ENCODE data around the gene CAMK4. TPM values are rescaled to one million over a fixed set of nuclear protein-coding genes. Genes with fewer than 3 reads are reported as not detected.

The CAMK4 gene
- total RNA-seq, 1 experiment from 2014 or later, result 23.3 TPM

DNA sequence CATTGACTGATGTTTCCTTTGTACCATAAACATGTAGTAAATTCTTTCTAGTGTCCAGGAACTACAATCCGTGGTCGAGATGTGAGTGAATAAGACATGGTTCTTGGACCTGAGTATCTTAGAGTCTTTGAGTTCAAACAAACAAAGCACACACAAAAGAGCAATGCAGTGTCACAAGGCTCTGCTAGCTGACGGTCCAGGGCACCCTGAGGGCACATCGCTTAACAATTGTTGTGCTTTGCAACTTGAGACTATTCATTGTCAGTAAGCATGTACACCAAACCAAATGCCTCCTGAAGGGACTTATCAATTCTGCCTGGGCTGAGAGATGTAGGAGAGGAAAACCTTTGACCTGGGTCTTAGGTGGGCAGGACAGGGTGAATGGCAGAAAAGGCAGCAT, 84.8 kb downstream of the CAMK4 start:
- no peak for DNase-seq
- no TSS peak for BruUV-seq (replicated peaks)
- TF ChIP-seq, protein P1, sequence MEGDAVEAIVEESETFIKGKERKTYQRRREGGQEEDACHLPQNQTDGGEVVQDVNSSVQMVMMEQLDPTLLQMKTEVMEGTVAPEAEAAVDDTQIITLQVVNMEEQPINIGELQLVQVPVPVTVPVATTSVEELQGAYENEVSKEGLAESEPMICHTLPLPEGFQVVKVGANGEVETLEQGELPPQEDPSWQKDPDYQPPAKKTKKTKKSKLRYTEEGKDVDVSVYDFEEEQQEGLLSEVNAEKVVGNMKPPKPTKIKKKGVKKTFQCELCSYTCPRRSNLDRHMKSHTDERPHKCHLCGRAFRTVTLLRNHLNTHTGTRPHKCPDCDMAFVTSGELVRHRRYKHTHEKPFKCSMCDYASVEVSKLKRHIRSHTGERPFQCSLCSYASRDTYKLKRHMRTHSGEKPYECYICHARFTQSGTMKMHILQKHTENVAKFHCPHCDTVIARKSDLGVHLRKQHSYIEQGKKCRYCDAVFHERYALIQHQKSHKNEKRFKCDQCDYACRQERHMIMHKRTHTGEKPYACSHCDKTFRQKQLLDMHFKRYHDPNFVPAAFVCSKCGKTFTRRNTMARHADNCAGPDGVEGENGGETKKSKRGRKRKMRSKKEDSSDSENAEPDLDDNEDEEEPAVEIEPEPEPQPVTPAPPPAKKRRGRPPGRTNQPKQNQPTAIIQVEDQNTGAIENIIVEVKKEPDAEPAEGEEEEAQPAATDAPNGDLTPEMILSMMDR (IDR thresholded peaks at IDR 0.05; ENCODE audit: unreplicated experiment), result no peak

DNA sequence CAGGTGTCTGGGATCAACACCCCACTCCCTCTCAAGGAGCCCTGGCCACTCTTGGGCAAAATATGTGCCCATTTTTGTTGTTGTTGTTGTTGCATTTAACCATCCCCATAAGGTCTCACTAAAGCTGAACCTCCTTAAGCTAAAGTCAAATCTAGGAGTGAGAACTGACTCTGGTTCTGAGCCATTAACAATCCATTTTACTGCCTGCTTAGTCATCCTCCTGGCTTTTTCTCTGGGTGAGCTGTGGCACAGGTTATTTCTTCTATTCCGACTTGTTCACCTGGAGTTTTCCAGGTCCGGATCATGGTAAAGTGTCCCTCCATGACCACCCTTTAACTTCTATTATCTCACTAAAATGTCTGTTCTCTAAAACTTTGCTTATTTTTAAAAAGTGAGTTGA, 85.2 kb downstream of the CAMK4 start:
- intact Hi-C loops (cut with micrococcal nuclease; ENCODE audit: unreplicated experiment), result no loop called here
- BruUV-seq (replicated peaks), result no TSS peak
- H3K4me1 Mint-ChIP-seq (ENCODE audit: low read depth, unreplicated experiment), result no peaks in the 10 kb centered on the region
- no peak overlapping the region for H3K27ac Mint-ChIP-seq (ENCODE audit: unreplicated experiment)
- no peak for DNase-seq
- H3K4me3 Mint-ChIP-seq (ENCODE audit: low read depth, unreplicated experiment), result no peak overlapping the region
- H3K9me3 Mint-ChIP-seq (ENCODE audit: low read depth, unreplicated experiment), result no peaks in the 10 kb centered on the region
- TF ChIP-seq, protein P1 (IDR thresholded peaks at IDR 0.05; ENCODE audit: unreplicated experiment), result no peak
- H3K36me3 Mint-ChIP-seq (ENCODE audit: insufficient read depth, unreplicated experiment), result no peaks in the 10 kb centered on the region
- no peaks in the 10 kb centered on the region for H3K27me3 Mint-ChIP-seq (ENCODE audit: unreplicated experiment)
- CTCF ChIA-PET, result no interaction called here

More for the DNA sequence above, 84.8 kb downstream of the CAMK4 start:
- CTCF ChIA-PET, result no interaction called here
- Mint-ChIP-seq H3K36me3 (ENCODE audit: insufficient read depth, unreplicated experiment) (no peaks in the 10 kb centered on the region), H3K27ac (ENCODE audit: unreplicated experiment) (no peak overlapping the region), H3K4me1 (ENCODE audit: low read depth, unreplicated experiment) (no peaks in the 10 kb centered on the region), H3K9me3 (ENCODE audit: low read depth, unreplicated experiment) (no peaks in the 10 kb centered on the region), H3K27me3 (ENCODE audit: unreplicated experiment) (no peaks in the 10 kb centered on the region), H3K4me3 (ENCODE audit: low read depth, unreplicated experiment) (no peak overlapping the region)
- intact Hi-C loops (cut with micrococcal nuclease; ENCODE audit: unreplicated experiment), result no loop called here

DNA sequence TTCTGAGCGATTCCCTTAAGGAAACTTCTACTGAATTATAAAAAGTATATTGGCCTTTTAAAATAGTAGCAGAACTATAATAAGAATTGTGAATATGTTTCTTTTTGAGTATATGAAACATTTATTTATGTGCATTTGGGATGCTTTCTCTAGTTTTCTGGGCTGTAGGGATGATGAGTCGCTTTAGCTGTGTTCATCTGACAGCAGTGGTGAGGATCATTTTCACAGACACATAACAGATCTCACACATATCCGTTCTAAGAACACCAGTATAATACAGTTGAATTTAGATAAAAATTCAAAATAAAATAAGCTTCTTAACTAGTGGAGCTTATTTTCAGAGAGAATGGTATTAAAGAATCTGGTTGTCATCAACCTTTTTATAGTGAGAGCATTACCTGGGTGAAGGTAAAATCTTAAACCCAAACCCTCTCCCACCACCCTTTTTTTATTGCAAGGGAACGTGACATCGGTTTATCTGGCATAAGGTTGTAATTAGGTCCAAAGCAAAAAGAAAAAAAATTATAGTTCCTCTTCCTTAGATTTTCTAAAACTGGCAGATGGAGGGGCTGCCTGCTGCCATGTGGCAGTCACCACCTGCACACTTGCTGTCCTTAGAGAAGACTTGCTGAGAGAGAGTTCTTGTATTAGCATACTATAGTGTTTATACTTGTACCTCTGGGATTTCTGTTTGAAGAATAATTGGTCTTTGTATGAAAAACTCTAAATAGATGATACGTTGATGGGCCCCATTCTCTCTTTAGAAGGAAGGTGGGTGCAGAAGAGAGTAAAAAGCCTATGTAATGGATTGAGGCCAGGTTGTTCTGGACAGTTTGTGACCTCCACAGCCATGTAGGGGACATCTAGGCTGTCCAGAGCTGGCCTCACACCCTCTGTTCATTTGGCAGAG, 86.8 kb downstream of the CAMK4 start:
- Mint-ChIP-seq H3K27me3 (ENCODE audit: unreplicated experiment) (no peaks in the 10 kb centered on the region), H3K27ac (ENCODE audit: unreplicated experiment) (no peak overlapping the region), H3K36me3 (ENCODE audit: insufficient read depth, unreplicated experiment) (no peaks in the 10 kb centered on the region), H3K4me1 (ENCODE audit: low read depth, unreplicated experiment) (no peaks in the 10 kb centered on the region), H3K4me3 (ENCODE audit: low read depth, unreplicated experiment) (no peak overlapping the region), H3K9me3 (ENCODE audit: low read depth, unreplicated experiment) (no peaks in the 10 kb centered on the region)
- no TSS peak for BruUV-seq (replicated peaks)
- DNase-seq, result no peak
- intact Hi-C loops (cut with micrococcal nuclease; ENCODE audit: unreplicated experiment), result no loop called here
- CTCF ChIA-PET, result interaction anchor here (0.5 to 0.6 kb wide), 2 partner anchors 11 to 169 kb away, joined by 3 to 8 read pairs; no protein-coding TSS in a partner anchor
- TF ChIP-seq, protein P1 (IDR thresholded peaks at IDR 0.05; ENCODE audit: unreplicated experiment), result no peak

DNA sequence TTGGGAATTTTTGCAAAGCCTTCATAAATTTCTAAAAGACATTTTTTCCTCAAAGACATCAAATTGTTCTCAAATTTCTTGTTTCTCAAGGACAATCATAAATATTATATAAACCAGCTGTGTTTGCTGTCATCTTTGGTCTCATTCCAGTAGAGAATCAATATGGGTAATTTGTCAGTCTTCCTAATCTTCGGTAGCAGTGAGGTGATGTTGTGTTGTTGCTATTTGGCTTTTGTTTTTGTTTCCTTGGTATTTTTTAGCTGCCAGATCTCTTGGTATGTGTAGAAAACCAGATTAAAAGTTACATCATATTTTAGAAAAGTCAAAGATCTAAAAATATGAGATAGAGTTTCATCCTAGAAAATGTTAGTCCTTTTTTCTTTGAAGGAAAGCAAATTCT, 87.5 kb downstream of the CAMK4 start:
- Mint-ChIP-seq H3K9me3 (ENCODE audit: low read depth, unreplicated experiment) (no peaks in the 10 kb centered on the region), H3K4me1 (ENCODE audit: low read depth, unreplicated experiment) (no peaks in the 10 kb centered on the region), H3K36me3 (ENCODE audit: insufficient read depth, unreplicated experiment) (no peaks in the 10 kb centered on the region), H3K27me3 (ENCODE audit: unreplicated experiment) (no peaks in the 10 kb centered on the region), H3K27ac (ENCODE audit: unreplicated experiment) (no peak overlapping the region), H3K4me3 (ENCODE audit: low read depth, unreplicated experiment) (no peak overlapping the region)
- intact Hi-C loops (cut with micrococcal nuclease; ENCODE audit: unreplicated experiment), result no loop called here
- CTCF ChIA-PET, result no interaction called here
- no TSS peak for BruUV-seq (replicated peaks)
- TF ChIP-seq, protein P1 (IDR thresholded peaks at IDR 0.05; ENCODE audit: unreplicated experiment), result no peak
- no peak for DNase-seq
